B cell (primary cell): Measurements from ENCODE around the gene DNAAF5. TPM values are rescaled to one million over a fixed set of nuclear protein-coding genes. Genes with fewer than 3 reads are reported as not detected.

Experiments
- ATAC-seq: fragments of 200-7000 bp; cut with Tn5 transposase; one replicate; pipeline ENCODE4 v1.10.0; 2021; ENCODE audit warnings: low read depth, mild to moderate bottlenecking, moderate number of reproducible peaks, moderate library complexity
- CTCF ChIA-PET: fragments of 350-600 bp; sonication (Branson Sonifier 250); formaldehyde crosslinking; loops from one replicate; lab custom pipeline; 2021; ENCODE audit warnings: antibody characterized with exemption, inconsistent platforms; lab: Charles Lee
- POLR2A ChIA-PET: fragments of 350-600 bp; sonication (Branson Sonifier 250); formaldehyde crosslinking; loops from one replicate; lab custom pipeline; 2021; ENCODE audit warnings: antibody characterized with exemption; lab: Charles Lee
- DNase-seq: peaks from one replicate; pipeline ENCODE4 v3.0.0; 2013
- H2AFZ ChIP-seq: 2 replicates; pipeline ENCODE4 v1.6.1; 2012; ENCODE audit warnings: mild to moderate bottlenecking, low read depth, low read length; ENCODE audit not compliant: insufficient read depth, poor library complexity, severe bottlenecking
- H3K27ac ChIP-seq, 2 donors: 1 replicate in 1 of 2; 2 replicates in 1 of 2; pipeline ENCODE4 v1.5.1; 2012 to 2013; ENCODE audit warnings: low read length in 2 of 2, mild to moderate bottlenecking in 2 of 2, moderate library complexity in 1 of 2
- H3K27me3 ChIP-seq, 4 experiments: fragments of 200-600 bp in 1 of 4; sonication (generic) in 1 of 4; replicated peaks in 1 of 4; 1 replicate in 2 of 4; 2 replicates in 2 of 4; pipeline versions ENCODE4 v1.6.1 to v1.7.0; 2013 to 2016; ENCODE audit warnings: low read length in 3 of 4, mild to moderate bottlenecking in 2 of 4, mixed read lengths in 1 of 4, moderate library complexity in 1 of 4; ENCODE audit not compliant: insufficient read depth in 4 of 4, control insufficient read depth in 3 of 4; ENCODE audit errors: control extremely low read depth in 1 of 4
- H3K36me3 ChIP-seq, 2 experiments: replicated peaks in 1 of 2; 1 replicate in 1 of 2; 2 replicates in 1 of 2; pipeline versions ENCODE4 v1.6.1 to v1.7.1; 2013; ENCODE audit warnings: low read length in 1 of 2; ENCODE audit not compliant: insufficient read depth in 2 of 2, control insufficient read depth in 1 of 2; ENCODE audit errors: control extremely low read depth in 1 of 2, extremely low read depth in 1 of 2
- H3K4me1 ChIP-seq, 2 donors: fragments of 200-600 bp in 1 of 2; sonication (generic) in 1 of 2; 1 replicate in 1 of 2; 2 replicates in 1 of 2; pipeline versions ENCODE4 v1.5.1 to v1.6.1; 2013 to 2017; ENCODE audit warnings: low read length in 2 of 2; ENCODE audit not compliant: control insufficient read depth in 2 of 2, insufficient read depth in 2 of 2
- H3K4me2 ChIP-seq: replicated peaks from 2 replicates; pipeline ENCODE3; 2012; ENCODE audit warnings: mild to moderate bottlenecking, low read depth, low read length; ENCODE audit not compliant: poor library complexity, severe bottlenecking
- H3K4me3 ChIP-seq, 5 experiments: fragments of 200-600 bp in 1 of 5; sonication (generic) in 1 of 5; 1 replicate in 3 of 5; 2 replicates in 2 of 5; pipeline versions ENCODE4 v1.5.1 to v1.7.0; 2011 to 2016; ENCODE audit warnings: low read length in 4 of 5, mild to moderate bottlenecking in 4 of 5, low read depth in 2 of 5, control low read depth in 1 of 5, moderate library complexity in 1 of 5; ENCODE audit not compliant: insufficient read depth in 1 of 5; ENCODE audit errors: control extremely low read depth in 1 of 5, extremely low read depth in 1 of 5
- H3K79me2 ChIP-seq: fragments of 200-600 bp; sonication (generic); one replicate; pipeline ENCODE4 v1.6.0; 2016; ENCODE audit warnings: low read length; ENCODE audit not compliant: control insufficient read depth, insufficient read depth
- H3K9ac ChIP-seq: fragments of 200-600 bp; sonication (generic); 2 replicates; pipeline ENCODE4 v1.6.1; 2017; ENCODE audit warnings: mild to moderate bottlenecking, low read length, moderate library complexity
- H3K9me3 ChIP-seq, 3 donors: one replicate each; pipeline versions ENCODE4 v1.6.1 to v1.7.1; 2013; ENCODE audit warnings: low read length in 2 of 3; ENCODE audit not compliant: control insufficient read depth in 2 of 3, insufficient read depth in 1 of 3; ENCODE audit errors: control extremely low read depth in 1 of 3
- H4K20me1 ChIP-seq: 2 replicates; pipeline ENCODE4 v1.6.0; 2012; ENCODE audit warnings: mild to moderate bottlenecking, low read length; ENCODE audit not compliant: insufficient read depth, control insufficient read depth, poor library complexity, severe bottlenecking
- H3K27ac Mint-ChIP-seq: one replicate; pipeline ENCODE4 v1.8.0; 2021; ENCODE audit warnings: mixed read lengths
- H3K27me3 Mint-ChIP-seq: one replicate; pipeline ENCODE4 v1.8.0; 2021; ENCODE audit warnings: mixed read lengths
- H3K4me1 Mint-ChIP-seq: one replicate; pipeline ENCODE4 v1.8.0; 2021; ENCODE audit warnings: mixed read lengths
- H3K4me3 Mint-ChIP-seq: one replicate; pipeline ENCODE4 v1.8.0; 2021; ENCODE audit warnings: mixed read lengths
- H3K9me3 Mint-ChIP-seq: one replicate; pipeline ENCODE4 v1.8.0; 2022; ENCODE audit warnings: mixed read lengths; ENCODE audit not compliant: insufficient read depth
- CTCF ChIP-seq: fragments of 200-600 bp; IDR thresholded peaks from one replicate; pipeline ENCODE4 v1.8.0; 2022; ENCODE audit warnings: antibody characterized with exemption, mild to moderate bottlenecking
- EZH2 ChIP-seq: IDR thresholded peaks from 2 replicates; pipeline ENCODE4 v1.6.1; 2012; ENCODE audit warnings: borderline replicate concordance, low read depth, mild to moderate bottlenecking, moderate library complexity, low read length; ENCODE audit not compliant: insufficient read depth, poor library complexity, severe bottlenecking
- WGBS: methylation state at CpG from one replicate; pipeline ENCODE4 v1.1.5; 2013; ENCODE audit warnings: missing lambda C conversion rate; ENCODE audit not compliant: insufficient coverage; 5-methylcytosine and 5-hydroxymethylcytosine counted together
- intact Hi-C: fragments of 100-400 bp; cut with micrococcal nuclease; formaldehyde crosslinking; loops from one replicate; pipeline ENCODE4 v1.10.0; 2022
- polyA plus RNA-seq: library from polyadenylated mRNA; depleted of rRNA; stranded (reverse); fragments of >200 nt; gene quantifications from 2 replicates; pipeline ENCODE4 v1.2.3, GENCODE V29; 2012
- total RNA-seq, 2 donors: library from RNA; stranded (reverse); fragments of 120-200 nt in 1 of 2; gene quantifications; 1 replicate in 1 of 2; 2 replicates in 1 of 2; pipeline versions ENCODE4 v1.2.3 to v1.2.4, GENCODE V29; 2013 to 2022

The DNAAF5 gene
- total and polyA plus RNA-seq, 2 donors (not counting 1 experiment from before 2014, with no cell fraction given): 18.0 to 21.4 TPM

DNA sequence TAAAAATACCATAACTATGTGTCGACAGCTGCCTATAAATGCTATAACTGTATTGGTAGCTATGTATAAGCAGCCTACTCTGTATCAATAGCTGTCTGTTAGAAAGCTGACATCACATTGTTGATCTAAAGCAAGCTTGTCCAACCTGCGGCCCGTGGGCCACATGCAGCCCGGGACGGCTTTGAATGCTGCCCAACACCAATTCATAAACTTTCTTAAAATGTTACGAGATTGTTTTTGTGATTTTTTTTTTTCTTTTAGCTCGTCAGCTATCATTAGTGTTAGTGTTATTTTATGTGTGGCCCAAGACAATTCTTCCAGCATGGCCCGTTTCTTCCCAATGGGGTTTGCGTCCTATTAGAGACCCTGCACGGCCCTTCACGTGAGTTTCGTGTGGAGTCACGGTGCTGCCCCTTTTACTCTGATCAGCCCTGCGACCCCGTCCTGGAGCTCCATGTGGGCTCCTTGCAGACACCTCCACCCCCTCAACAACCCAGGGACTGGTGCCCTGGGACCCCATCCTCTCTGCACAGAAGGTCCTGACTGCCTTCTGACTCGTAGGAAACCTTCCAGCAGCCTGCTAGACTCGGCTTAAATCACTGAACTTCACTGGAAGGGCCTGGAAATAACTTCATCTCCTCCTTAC is 5.1 kb downstream of the DNAAF5 start:
- no peak overlapping the region for H2AFZ ChIP-seq
- intact Hi-C loops: no loop called here
- ATAC-seq (no peak), DNase-seq (no peak)
- no peak overlapping the region for H3K4me3 ChIP-seq
- TF ChIP-seq EZH2 (no peak), CTCF (no peak)
- no peaks in the 10 kb centered on the region for H3K27me3 ChIP-seq
- H3K9ac ChIP-seq: no peak overlapping the region
- peaks cover 7% of the 10 kb centered on the region for H4K20me1 ChIP-seq
- CTCF ChIA-PET: interaction anchor here (0.9 kb wide), 1 partner anchor 11 kb away, joined by 3 read pairs; no protein-coding TSS in a partner anchor
- H3K9me3 ChIP-seq: peaks cover 2 to 9% (median 5%) of the 10 kb centered on the region in 3 donors
- Mint-ChIP-seq H3K4me3 (no peak overlapping the region), H3K9me3 (no peaks in the 10 kb centered on the region), H3K4me1 (peaks cover 12% of the 10 kb centered on the region), H3K27ac (no peak overlapping the region), H3K27me3 (no peaks in the 10 kb centered on the region)
- no peak overlapping the region for H3K4me2 ChIP-seq
- POLR2A ChIA-PET: no interaction called here
- peaks cover 0 to 8% of the 10 kb centered on the region in 2 experiments for H3K36me3 ChIP-seq
- H3K4me1 ChIP-seq: peaks cover 7 to 10% of the 10 kb centered on the region in 2 donors
- 96% methylated on average over 11 of the region's 17 CpGs for whole genome bisulfite sequencing
- H3K79me2 ChIP-seq: peaks cover 29% of the 10 kb centered on the region
- no peak overlapping the region for H3K27ac ChIP-seq

- H3K4me2 ChIP-seq: no peak overlapping the region
- no peak overlapping the region for H3K27ac Mint-ChIP-seq
Measured at GRCh38 chr7:732094-732541, 5.6 kb downstream of the DNAAF5 start.

More at GRCh38 chr7:732094-732541, 5.6 kb downstream of the DNAAF5 start:
- ChIA-PET POLR2A (interaction anchor here (0.6 kb wide), 1 partner anchor 354 kb away, joined by 11 read pairs; no protein-coding TSS in a partner anchor), CTCF (no interaction called here)
- 96% methylated on average over 16 of the region's 17 CpGs for WGBS
- Histone ChIP-seq H2AFZ (no peak overlapping the region), H3K27ac (no peak overlapping the region), H3K27me3 (no peaks in the 10 kb centered on the region), H3K4me1 (peaks cover 7 to 10% of the 10 kb centered on the region in 2 donors), H3K9ac (no peak overlapping the region), H4K20me1 (peaks cover 7% of the 10 kb centered on the region), H3K9me3 (peaks cover 2 to 9% (median 5%) of the 10 kb centered on the region in 3 donors), H3K79me2 (peaks cover 30% of the 10 kb centered on the region), H3K4me3 (no peak overlapping the region), H3K36me3 (peaks cover 0 to 8% of the 10 kb centered on the region in 2 experiments)
- TF ChIP-seq EZH2 (no peak), CTCF (no peak)
- intact Hi-C loops: no loop called here
- Mint-ChIP-seq H3K4me1 (peaks cover 12% of the 10 kb centered on the region), H3K4me3 (no peak overlapping the region), H3K27me3 (no peaks in the 10 kb centered on the region), H3K9me3 (no peaks in the 10 kb centered on the region)
- DNase-seq (no peak), ATAC-seq (no peak)
